NCI-H510A (cell line): ENCODE measurements around the gene CPNE4.
"Not testable (repeated sequence)": the region's sequence is repeated elsewhere in the genome, so short reads cannot be mapped to it uniquely, and the experiment has no call there.

Source experiments
- DNase-seq: peaks from one replicate; lab custom pipeline; 2025; lab: John Stamatoyannopoulos, UW

Gene CPNE4

DNA sequence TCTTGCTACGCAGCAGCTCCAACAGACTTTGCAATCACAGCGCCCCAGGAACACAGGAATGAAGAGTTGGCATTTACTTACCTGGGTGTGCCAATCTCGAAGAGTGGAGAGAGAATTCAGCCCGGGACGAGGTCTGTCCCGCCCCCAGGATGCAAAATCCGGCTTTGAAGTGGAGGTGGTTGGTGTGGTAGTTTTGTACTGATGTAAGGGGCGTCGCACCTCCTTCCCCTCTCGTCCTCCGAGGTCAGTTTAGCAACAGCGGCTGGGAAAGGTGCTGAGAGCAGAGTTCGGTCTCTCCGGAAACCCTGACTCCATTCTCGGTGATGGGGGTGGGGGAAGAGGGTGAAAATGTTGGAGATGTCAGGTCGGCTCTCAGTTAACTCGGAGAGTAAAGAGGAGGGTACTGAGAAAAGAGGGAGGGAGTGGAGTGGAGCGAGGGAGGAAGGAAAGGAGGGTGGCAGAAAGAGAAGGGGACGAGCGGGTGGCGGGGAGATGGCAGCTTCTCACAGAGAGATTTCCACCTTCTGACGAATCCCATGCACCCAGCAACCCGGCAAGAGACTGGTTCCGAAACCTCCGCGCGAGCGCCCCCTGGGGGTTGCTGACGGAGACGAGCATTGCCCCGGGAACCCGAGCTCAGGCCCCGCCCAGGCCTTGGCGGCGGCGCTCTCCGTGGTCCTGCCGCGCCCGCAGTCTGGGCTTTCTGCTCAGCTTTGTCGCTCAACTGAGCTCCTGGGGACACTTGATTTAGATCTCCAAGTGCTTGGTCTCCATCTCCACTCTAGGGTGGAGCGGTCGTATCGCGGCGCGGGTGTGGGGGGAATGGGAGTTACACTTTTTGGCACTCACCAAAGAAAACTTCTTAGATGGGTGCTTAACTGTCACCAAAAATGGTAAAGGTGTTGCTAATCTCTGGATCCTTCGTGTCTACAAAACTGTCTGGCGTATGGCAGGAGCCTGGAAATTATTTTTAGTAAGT lies at the start of gene CPNE4:
Gene CPNE4 (minus strand): TSS at position 529 of the 979 bp plus-strand sequence.
- peak; percentile 44 for DNase-seq

DNA sequence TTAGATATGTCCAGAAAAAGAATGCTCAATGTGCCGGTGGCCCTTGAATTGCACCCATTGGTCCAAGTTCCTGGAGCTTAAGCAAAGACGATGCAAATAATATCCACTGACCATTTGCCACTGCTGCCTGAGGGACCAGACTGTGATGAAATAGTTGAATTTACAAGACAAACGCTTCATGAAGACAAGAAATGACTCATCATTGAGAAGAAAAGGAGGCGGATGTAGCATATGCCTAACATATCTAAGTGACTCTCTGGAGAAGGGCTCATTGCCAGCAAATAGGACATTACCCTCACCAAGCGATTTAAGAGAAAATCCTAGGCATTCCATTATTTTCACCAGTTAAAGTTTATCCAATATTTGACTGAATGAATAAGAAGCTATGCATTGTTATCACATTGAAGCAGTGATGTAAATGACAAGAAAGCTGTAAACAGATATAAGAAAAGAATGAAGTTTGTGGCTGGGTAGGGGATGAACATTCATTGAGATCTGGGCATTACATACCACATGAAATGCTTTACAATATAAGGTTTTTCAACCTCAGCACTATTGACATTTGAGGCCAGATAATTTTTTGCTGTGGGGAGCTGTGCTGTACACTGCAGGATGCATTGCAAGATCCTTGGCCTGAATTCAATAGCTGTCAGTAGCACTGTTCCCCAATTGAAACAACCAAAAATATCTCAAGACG lies 48.9 kb upstream of the CPNE4 start:
- DNase-seq = no peak

DNA sequence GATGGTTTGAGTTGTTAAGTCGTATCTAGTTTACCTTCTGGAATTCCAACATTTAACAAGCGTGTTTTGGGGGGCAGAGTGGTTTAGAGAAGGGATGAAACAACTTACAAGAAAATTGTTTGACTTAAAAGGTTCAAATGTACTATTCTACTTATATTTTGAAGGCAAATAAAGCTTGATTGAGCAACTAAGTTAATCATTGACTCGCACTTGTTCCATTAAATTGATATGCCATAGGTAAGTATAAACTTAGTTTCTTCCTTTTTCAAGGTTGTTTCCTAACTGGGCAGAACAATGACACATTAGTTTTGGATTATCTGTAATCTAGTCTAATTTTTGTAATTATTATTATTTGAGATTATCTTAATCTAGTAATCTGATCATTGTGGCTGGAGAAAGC lies 48.3 kb upstream of the CPNE4 start:
- no peak for DNase-seq

DNA sequence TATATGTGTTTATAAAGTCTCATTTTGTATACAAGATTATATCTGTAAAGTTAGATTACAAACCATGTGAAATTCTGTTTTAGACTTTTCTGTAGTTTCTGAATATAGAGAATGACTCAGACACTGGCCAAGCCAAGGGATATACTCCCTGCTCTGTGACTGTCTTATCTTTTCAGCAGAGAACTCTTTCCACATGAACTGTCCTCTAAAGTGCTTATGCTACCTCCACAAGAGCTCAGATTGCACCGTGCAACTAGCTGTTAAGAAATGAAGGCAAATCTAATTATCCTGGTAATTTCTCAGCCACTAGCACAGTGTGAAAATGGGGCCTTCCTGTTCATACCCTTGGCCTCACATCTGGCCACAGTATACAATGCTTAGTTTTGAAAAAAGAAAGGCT lies 44.3 kb upstream of the CPNE4 start:
- no peak for DNase-seq

DNA sequence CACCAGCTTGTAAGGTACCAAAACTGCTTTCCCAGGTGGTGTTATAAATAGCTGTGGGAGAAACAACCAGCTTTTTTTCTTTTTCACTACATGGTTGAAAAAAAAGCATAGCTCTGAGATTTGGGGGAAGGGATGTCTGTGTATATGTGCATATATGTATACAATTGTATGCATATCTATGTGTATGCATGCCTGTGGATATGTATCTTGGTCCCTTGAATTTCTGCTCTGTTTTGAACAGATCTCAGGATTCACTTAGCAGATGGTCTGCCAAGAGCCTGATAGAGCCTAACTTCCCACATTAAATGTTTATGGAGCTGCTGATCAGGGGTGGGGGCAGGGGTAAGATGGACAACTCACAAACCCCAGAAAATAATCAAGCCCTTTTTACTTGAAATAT lies 39.0 kb upstream of the CPNE4 start:
- no peak for DNase-seq

DNA sequence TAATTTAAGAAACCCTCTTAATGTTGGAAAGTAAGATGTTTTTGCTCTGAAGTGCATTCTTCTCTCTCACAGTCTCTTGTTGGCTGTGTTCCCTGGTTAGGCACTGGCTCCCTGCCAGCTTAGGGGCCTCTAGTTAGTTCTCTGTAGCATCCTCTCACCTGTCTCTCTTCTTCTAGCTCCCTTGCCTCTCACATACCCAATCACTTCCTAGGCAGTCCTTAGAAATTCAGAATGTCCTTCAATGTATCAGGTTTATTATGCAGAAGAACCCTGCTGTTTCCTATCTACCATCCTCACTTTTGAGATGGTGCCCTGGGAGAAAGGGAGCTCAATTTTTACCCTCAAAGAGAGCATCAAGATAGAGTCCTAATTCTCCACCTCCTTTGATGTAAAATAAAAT lies 36.2 kb upstream of the CPNE4 start:
- no peak for DNase-seq

DNA sequence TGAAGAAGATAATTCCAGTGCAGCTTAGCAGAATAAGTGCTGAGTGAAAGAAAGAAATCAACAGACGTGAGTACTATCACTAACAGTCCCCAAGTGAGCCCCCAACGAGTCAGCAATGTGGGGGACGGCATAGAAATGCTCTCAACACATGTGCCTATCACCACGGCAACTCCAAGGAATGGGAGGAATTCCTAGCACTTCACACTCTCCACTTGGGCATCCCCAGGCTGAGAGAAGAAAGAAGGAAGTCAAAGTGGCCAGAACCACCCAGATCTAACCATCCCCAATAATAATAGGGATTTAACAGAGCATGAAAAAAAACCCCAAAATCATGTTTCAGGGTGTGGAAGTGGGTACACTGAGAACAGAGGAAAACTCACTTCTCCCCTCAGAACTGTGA lies 29.3 kb upstream of the CPNE4 start:
- DNase-seq = no peak

DNA sequence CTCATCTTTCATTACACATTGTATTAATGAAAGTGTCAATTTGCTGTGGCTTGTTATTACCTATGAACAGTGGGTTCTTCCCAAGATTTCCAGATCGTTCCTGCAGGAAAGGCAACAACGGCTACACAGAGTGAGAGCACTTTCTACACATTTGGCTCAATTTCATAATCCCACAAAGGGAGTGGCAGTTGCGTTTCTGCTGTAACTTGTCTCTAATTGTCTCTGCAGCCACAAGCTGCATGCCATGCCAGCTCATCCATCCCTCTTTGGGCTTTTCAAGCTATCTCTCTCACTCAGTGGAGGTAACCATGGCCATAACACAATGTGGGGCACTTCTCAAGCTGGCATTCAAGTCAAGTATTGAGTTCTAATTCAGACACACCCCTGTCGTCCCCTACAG lies 27.7 kb upstream of the CPNE4 start:
- no peak for DNase-seq

DNA sequence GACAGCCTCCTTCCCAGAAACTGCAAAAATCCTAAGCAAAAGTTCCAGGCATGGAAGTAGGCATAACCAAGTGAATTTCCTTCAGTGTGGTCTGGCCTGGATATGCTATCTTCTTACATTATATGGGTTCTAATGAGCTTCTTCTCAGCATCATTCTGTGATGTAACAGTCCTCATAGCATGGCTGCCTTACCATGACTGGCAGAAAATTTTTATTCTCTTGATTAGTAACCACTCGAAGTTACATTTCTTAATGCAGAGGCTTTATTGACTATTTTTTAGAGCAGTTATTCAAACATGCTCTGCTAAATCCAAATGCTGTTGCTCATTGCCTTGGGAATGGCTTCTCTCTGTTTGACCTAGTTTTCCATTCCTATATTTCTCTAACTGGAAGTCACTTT lies 21.1 kb upstream of the CPNE4 start:
- DNase-seq = no peak

DNA sequence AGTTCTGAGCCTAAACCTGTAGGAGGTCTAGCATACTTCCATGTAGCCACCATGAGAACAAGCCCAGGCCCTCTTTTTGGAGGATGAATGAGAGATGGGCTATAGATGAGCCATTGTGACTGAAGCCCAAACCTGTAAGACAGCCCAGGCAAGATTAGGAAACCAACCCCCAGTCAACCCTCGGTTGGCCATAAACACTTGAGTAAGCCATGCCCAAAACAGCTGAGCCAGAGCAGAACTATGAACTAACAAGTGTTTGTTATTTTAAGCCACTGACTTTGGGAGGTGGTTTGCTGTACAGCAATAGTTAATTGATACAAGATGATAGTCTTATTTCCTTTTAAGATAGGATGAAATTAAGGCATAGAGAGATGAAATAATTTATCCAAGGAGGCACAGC lies 12.4 kb upstream of the CPNE4 start:
- no peak for DNase-seq

DNA sequence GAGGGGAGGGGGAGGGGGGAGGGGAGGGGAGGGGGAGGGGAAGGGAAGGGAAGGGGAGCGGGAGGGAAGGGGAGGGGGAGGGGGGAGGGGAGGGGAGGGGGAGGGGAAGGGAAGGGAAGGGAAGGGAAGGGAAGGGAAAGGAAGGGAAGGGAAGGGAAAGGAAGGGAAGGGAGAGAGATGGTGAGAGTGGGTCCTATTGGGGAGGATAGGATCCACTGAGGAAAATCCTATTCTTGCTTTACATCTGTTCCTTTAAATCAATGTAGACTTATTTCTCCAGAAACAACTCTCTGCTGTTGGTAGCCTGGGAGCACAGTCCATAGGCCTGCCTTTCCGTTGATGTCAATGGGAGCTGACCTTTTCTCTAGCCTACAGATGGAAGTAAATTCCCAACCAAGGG lies 10.1 kb upstream of the CPNE4 start:
- not testable (repeated sequence) for DNase-seq

DNA sequence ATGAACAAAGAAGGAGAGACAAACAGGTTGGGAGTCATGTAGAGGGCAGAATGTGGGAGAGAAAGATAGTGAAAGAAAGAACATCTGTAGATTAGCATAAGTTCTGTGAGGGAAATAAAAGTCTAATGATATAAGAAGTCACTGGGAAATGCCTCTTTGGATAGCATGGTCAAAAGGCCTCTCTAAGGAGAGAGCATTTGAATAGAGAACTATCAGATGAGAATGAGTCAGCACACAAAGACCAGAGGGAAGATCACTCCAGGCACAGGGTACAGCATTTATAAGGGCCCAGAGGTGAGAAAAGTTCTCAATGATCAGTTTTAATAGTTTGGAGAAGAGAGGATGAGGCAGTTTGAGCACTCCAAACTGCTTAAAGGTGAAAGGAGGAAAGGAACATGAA lies 7.9 kb upstream of the CPNE4 start:
- no peak for DNase-seq

DNA sequence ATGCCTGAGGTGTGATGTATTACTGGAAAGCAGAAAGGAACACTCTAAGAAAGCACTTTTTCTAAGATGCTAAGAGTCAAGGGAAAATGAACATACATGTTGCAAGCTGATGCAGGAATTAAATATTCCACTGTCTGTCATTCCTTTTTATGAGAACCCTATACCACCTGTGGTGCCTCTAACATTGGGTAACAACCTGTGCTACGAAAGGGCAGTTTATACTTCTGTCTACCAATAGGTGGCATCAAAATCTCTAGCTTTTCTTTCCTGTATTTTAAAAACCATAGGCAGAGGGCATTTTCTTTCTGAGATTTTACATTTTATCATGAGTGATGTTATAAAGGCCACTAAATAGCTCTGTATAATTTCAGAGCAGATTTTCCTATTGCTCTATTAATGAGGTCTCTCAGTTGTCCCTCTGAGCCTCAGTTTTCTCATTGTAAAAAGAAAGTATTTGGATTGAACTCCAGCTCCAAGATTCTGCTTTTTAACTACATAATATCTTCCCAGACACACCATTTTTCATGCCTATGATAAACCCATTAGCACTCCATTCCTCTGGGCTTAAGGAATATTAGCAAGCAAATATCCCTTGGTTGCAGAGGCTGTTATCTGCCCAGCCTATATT lies 3.5 kb upstream of the CPNE4 start:
- no peak for DNase-seq

DNA sequence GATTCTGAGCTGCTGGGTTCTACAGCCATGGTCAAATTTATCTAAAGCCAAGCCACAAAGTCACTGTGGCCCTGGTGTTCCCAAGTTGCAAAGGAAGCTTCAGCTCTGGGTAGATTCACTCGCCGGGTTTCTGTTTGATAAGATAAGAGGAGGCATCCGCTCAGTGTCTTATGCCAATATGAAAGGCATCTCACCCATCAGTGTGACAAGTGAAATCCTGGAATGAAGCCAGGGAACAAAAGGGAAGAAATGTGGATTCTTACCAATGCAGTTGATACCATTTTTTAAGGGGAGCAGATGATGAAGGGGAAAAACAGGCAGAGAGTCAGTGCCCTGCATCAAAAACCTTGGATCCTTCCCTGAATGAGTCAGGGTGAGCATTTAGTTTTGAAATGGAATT lies 2.8 kb upstream of the CPNE4 start:
- DNase-seq = no peak

DNA sequence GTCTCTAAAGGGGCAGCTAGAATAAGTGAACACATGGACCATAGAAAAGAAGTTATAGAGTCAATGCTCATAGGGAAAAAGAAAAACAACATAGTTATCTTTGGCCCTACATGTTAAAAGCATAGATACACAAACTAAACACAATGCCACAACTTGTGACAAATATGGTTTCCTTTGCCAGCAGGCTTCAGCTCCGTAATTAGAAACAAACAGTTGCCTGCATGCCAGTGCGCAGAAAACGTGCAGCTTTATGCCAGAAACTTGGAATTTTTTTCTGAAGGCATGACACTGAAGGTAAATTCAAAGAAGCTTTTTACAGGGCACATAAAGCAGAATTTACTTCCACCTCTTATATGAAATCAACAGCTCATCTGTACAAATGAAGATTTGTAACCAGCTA lies 2.2 kb upstream of the CPNE4 start:
- DNase-seq = no peak

DNA sequence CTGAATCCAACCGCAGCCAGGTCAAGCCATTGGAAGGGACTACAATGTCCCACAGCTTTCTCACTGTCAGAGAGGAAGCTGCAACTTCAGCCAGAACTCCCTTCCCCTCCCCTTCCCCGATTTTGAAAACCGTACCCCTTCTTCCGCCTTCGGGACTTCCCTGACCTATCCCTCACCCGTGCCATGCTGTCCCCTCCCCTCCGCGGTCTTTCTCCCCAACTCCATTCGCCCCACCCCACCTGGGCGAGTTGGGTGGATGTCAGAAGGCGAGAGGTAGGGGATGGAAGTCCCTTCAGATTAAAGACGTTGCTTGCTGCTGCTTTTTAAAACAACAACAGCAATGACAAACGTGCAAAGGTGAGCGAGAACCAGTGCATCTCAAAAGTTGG lies 723 bp downstream of the CPNE4 start:
- DNase-seq = no peak

DNA sequence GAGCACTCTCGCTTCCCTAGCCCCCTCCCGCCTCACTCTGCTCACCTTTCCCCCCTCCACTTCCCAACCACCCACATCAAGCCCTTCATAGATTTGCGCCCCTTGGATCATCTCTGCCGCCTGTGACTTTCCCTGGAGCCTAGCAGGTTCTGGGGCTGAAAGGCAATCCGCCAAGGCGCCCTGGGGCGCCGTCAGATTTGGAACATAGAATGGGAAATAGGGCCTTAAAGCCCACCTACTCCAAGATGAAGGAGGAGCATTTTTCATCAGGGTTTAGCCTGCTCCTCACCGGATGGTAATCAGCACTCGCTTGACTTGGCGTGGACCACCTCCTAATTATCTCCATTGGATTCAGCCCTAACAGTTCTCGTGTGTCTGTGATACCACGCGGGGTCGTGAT lies 1.3 kb downstream of the CPNE4 start:
- DNase-seq = no peak

DNA sequence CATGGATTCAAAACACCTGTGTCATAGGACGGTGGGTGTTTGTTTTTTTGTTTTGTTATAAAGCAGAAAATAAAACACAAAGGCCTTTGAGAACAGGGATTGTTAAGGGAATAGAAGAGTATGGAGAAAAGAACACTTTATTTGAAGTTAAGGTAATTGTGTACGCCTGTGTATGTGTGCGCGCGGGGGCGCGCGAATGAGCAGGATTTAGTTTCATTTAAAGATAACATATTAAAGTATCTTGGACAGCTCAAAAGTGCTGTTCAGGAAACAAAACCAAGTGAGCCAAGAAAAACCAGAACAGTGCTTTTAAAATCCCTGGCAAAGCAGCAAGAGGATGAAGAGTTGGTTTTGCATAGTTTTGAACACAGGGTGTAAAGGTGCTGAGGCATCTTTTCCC lies 1.9 kb downstream of the CPNE4 start:
- DNase-seq = no peak

DNA sequence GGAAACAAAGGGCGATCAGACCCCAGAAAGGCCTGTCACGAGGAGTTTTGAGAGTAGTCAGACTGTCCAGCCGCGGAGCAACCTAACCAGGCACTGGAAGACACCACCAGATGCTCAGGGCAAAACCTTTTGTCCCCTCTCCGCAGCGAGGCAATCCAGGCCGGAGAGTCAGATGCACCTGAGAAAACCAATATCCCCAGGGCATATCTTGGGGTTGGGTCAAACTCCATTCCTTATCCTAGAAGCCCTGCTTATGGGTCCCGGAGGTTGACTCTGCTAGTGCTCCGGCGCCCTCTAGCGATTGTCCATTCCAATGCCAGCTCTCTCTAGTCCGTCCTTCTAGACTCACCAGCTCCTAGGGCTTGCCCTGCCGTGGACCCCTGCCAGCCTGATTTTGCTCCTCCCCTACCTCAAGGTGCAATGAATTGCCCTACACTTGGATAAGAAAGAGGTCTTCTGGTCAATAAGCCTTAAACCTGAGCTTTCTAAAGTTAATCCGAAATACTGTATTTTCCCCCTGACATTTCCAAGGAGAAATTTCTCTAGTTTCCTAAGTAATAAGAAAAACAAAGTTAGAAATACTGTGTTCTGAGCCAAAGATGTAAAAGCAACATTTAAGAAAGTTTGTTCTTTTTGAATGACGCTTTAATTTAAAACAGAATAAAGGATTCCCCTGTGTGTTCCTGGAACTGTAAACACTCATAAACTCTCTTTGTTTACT lies 5.5 kb downstream of the CPNE4 start:
- no peak for DNase-seq

DNA sequence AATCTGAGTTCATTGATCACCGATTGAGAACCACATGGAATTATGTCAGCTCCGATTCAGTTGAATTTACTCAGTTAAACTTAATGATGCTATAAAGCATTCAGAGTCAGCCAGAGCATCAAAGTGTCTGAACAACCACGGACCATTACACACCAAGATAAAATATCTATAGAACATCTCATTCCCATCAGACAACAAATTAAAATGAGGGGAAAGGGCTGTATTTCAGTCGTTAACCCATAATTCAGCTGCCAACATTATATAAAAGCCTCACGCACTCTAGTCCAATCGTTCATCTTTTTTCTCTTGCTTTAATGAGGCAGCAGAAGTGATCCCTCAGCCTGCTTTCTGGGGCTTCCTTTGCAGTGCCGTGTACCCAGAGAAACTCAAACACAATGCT lies 11.9 kb downstream of the CPNE4 start:
- no peak for DNase-seq

DNA sequence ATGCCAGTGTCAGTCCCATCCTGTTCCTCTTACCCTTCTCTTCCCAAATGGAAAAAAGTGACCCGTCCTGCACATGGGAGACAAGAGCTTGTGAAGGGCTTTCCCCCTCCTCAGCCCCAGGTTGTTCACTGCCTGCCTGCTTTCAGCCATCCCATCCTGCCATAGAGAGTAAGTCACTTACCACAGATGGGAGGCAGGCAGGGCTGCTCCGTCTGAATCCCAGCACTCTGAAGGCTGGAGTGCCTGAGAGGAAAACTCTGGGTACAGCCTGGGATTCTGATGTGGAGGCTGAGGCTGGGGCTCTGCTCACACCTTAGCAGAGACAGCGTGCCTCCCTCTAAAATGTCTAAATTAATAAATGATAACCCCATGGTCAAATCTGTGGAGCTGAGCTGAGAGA lies 14.8 kb downstream of the CPNE4 start:
- no peak for DNase-seq

DNA sequence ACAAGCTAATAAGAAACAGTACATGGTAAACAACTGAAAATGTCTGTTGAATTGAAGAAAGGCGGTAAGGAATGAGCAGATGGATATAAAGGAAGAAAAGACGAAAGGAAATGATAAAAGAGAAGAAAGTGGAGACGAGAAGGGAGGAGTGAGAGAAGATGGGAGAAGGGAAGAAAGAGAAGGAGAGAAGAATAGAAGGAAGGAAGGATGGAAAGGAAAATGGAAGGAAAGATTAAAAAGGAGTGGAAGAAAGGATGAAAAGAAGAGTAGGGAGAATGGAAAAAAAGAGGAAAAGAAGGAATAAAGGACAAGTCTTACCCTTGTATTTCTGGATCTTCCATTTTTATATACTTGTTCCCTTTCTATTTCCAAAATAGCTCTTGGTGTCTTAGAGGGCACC lies 17.7 kb downstream of the CPNE4 start:
- DNase-seq = no peak
